DOHH2 (cell line): ENCODE results near the gene RGS3.

ENCODE experiments used
- H3F3A ChIP-seq: fragments of 200-600 bp; sonication (generic), shearing (Covaris generic); 2 replicates; pipeline ENCODE4 v1.6.0; 2016; ENCODE audit warnings: antibody characterized with exemption, mild to moderate bottlenecking; ENCODE audit not compliant: control insufficient read depth, insufficient read depth
- H3K27ac ChIP-seq: fragments of 200-600 bp; sonication (generic); 2 replicates; pipeline ENCODE4 v1.5.1; 2014; ENCODE audit warnings: low read depth, mild to moderate bottlenecking, low read length, moderate library complexity
- H3K27me3 ChIP-seq: fragments of 200-600 bp; sonication (generic); 2 replicates; pipeline ENCODE4 v1.6.1; 2014; ENCODE audit warnings: mild to moderate bottlenecking, low read length, mixed read lengths; ENCODE audit not compliant: control insufficient read depth
- H3K36me3 ChIP-seq: fragments of 200-600 bp; sonication (generic); 2 replicates; pipeline ENCODE4 v1.6.1; 2014; ENCODE audit warnings: mild to moderate bottlenecking, low read length, moderate library complexity, mixed read lengths; ENCODE audit not compliant: control insufficient read depth
- H3K4me1 ChIP-seq: fragments of 200-600 bp; sonication (generic); 2 replicates; pipeline ENCODE4 v1.6.1; 2014; ENCODE audit warnings: mild to moderate bottlenecking, low read length, mixed read lengths; ENCODE audit not compliant: control insufficient read depth
- H3K4me2 ChIP-seq: fragments of 200-600 bp; sonication (generic); 2 replicates; pipeline ENCODE4 v1.6.0; 2014; ENCODE audit warnings: mild to moderate bottlenecking, low read length, moderate library complexity
- H3K4me3 ChIP-seq: fragments of 200-600 bp; sonication (generic); 2 replicates; pipeline ENCODE4 v1.5.1; 2014; ENCODE audit warnings: mild to moderate bottlenecking, low read length, mixed read lengths
- H3K79me2 ChIP-seq: fragments of 200-600 bp; sonication (generic); 2 replicates; pipeline ENCODE4 v1.6.1; 2014; ENCODE audit warnings: mild to moderate bottlenecking, low read length, mixed read lengths; ENCODE audit not compliant: control insufficient read depth
- H3K9me2 ChIP-seq: fragments of 200-600 bp; sonication (generic); replicated peaks from 2 replicates; pipeline ENCODE4 v1.6.1; 2014; ENCODE audit warnings: mild to moderate bottlenecking, low read length, mixed read lengths; ENCODE audit not compliant: control insufficient read depth
- H3K9me3 ChIP-seq: fragments of 200-600 bp; sonication (generic); 2 replicates; pipeline ENCODE4 v1.6.1; 2014; ENCODE audit warnings: antibody characterized with exemption, low read length, mixed read lengths; ENCODE audit not compliant: control insufficient read depth, insufficient read depth
- H4K20me1 ChIP-seq: fragments of 200-600 bp; sonication (generic); 2 replicates; pipeline ENCODE4 v1.6.0; 2014; ENCODE audit warnings: low read depth, mild to moderate bottlenecking, antibody characterized with exemption, low read length, moderate library complexity; ENCODE audit not compliant: control insufficient read depth, insufficient read depth
- CTCF ChIP-seq: fragments of 200-600 bp; sonication (generic); IDR thresholded peaks from one replicate; pipeline ENCODE4 v1.5.1; 2014; ENCODE audit warnings: antibody characterized with exemption, mild to moderate bottlenecking, low read depth, low read length; ENCODE audit not compliant: poor library complexity, severe bottlenecking
- EZH2phosphoT487 ChIP-seq: fragments of 200-600 bp; sonication (generic); IDR thresholded peaks from 2 replicates; pipeline ENCODE4 v1.6.1; 2017; ENCODE audit warnings: borderline replicate concordance, mild to moderate bottlenecking, antibody characterized with exemption, low read length, moderate library complexity, mixed read lengths

RGS3 gene

GRCh38 chr9:113570749-113571711 is 107.5 kb downstream of the RGS3 start:
- Histone ChIP-seq H3K27ac (no peak overlapping the region), H3K4me2 (no peak overlapping the region), H3K79me2 (no peaks in the 10 kb centered on the region), H4K20me1 (no peaks in the 10 kb centered on the region), H3K9me2 (no peaks in the 10 kb centered on the region), H3K36me3 (no peaks in the 10 kb centered on the region), H3K4me3 (no peak overlapping the region), H3K4me1 (peaks cover 29% of the 10 kb centered on the region), H3K9me3 (no peaks in the 10 kb centered on the region), H3F3A (no peaks in the 10 kb centered on the region), H3K27me3 (peaks cover 8% of the 10 kb centered on the region)
- TF ChIP-seq CTCF: no peak

- no peak overlapping the region for H3K27ac ChIP-seq
- no peak overlapping the region for H3K4me2 ChIP-seq
- no peaks in the 10 kb centered on the region for H4K20me1 ChIP-seq
- no peaks in the 10 kb centered on the region for H3K79me2 ChIP-seq
- H3K4me3 ChIP-seq: no peak overlapping the region
- peaks cover 40% of the 10 kb centered on the region for H3K4me1 ChIP-seq
- TF ChIP-seq CTCF (no peak), EZH2phosphoT487 (no peak)
- no peaks in the 10 kb centered on the region for H3K9me2 ChIP-seq
- H3F3A ChIP-seq: no peaks in the 10 kb centered on the region
- H3K27me3 ChIP-seq: no peaks in the 10 kb centered on the region
- H3K9me3 ChIP-seq: no peaks in the 10 kb centered on the region
- H3K36me3 ChIP-seq: no peaks in the 10 kb centered on the region
Observed at GRCh38 chr9:113572076-113572861, 108.7 kb downstream of the RGS3 start.

- Histone ChIP-seq H3K4me3 (no peak overlapping the region), H3K4me1 (peaks cover 50% of the 10 kb centered on the region), H3K9me3 (no peaks in the 10 kb centered on the region), H3F3A (no peaks in the 10 kb centered on the region), H4K20me1 (no peaks in the 10 kb centered on the region), H3K4me2 (no peak overlapping the region), H3K9me2 (no peaks in the 10 kb centered on the region), H3K36me3 (no peaks in the 10 kb centered on the region), H3K27me3 (no peaks in the 10 kb centered on the region), H3K27ac (no peak overlapping the region), H3K79me2 (no peaks in the 10 kb centered on the region)
- TF ChIP-seq CTCF: no peak
- TF ChIP-seq EZH2phosphoT487: no peak
Observed at GRCh38 chr9:113573046-113573958, 109.8 kb downstream of the RGS3 start.
